GM21528 (cell line): Measurements from ENCODE around the gene CEP131.

Source experiments
- ATAC-seq: cut with Tn5 transposase; IDR thresholded peaks from one replicate; pipeline ENCODE4 v1.9.1; 2021; ENCODE audit warnings: mild to moderate bottlenecking, moderate library complexity; ENCODE audit not compliant: unreplicated experiment, low FRiP score

CEP131 gene

GRCh38 chr17:81239714-81240555 is 17.2 kb upstream of the CEP131 start:
- no peak for ATAC-seq

- peak; percentile 85 for ATAC-seq
Measured at GRCh38 chr17:81238815-81239713, 16.3 kb upstream of the CEP131 start, which contains the start of the genes NDUFAF8 and TEPSIN. NDUFAF8 (plus strand) TSS chr17:81239318; CDS start chr17:81239364, 46 bp downstream. TEPSIN (minus strand) TSS chr17:81239055; CDS start chr17:81239033, 22 bp downstream.

GRCh38 chr17:81238490-81238814 is 15.7 kb upstream of the CEP131 start:
- ATAC-seq = peak; percentile 5

GRCh38 chr17:81237591-81238489 is 15.1 kb upstream of the CEP131 start:
- peak; percentile 1 for ATAC-seq

GRCh38 chr17:81236784-81237183 is 14.0 kb upstream of the CEP131 start:
- no peak for ATAC-seq

- no peak for ATAC-seq
Measured at GRCh38 chr17:81235822-81236740, 13.3 kb upstream of the CEP131 start.

- no peak for ATAC-seq
Measured at GRCh38 chr17:81234940-81235821, 12.4 kb upstream of the CEP131 start.

GRCh38 chr17:81234506-81234855 is 11.7 kb upstream of the CEP131 start:
- ATAC-seq = no peak

- no peak for ATAC-seq
Measured at GRCh38 chr17:81233811-81234505, 11.2 kb upstream of the CEP131 start.

GRCh38 chr17:81233316-81233715 is 10.6 kb upstream of the CEP131 start:
- ATAC-seq = no peak

- ATAC-seq = no peak
Measured at GRCh38 chr17:81232616-81233241, 10.0 kb upstream of the CEP131 start.

GRCh38 chr17:81231766-81232581 is 9.2 kb upstream of the CEP131 start:
- no peak for ATAC-seq

- ATAC-seq = no peak
Measured at GRCh38 chr17:81231121-81231645, 8.4 kb upstream of the CEP131 start.

- ATAC-seq = no peak
Measured at GRCh38 chr17:81230043-81230820, 7.5 kb upstream of the CEP131 start.

GRCh38 chr17:81229666-81229920 is 6.8 kb upstream of the CEP131 start:
- ATAC-seq = no peak
